Testis (tissue), 3 donors: Measurements from ENCODE around the gene EXOC8. TPM values are rescaled to one million over a fixed set of nuclear protein-coding genes. Genes with fewer than 3 reads are reported as not detected.
A peak's percentile ranks its signal among the peaks of the same experiment; 100 is the strongest.

ENCODE experiments used
- DNase-seq: peaks from one replicate; pipeline ENCODE4 v3.0.0-alpha.2; 2019
- H3K27ac ChIP-seq, 2 donors: fragments of 200-600 bp; sonication (generic); one replicate each; pipeline ENCODE4 v1.5.1; 2019
- H3K27me3 ChIP-seq: fragments of 200-600 bp; sonication (generic); one replicate; pipeline ENCODE4 v1.5.1; 2019
- H3K36me3 ChIP-seq: fragments of 200-600 bp; sonication (generic); one replicate; pipeline ENCODE4 v1.5.1; 2017; ENCODE audit warnings: low read depth; ENCODE audit errors: missing control alignments
- H3K4me1 ChIP-seq: fragments of 200-600 bp; sonication (generic); one replicate; pipeline ENCODE4 v1.5.1; 2019
- H3K4me3 ChIP-seq, 2 donors: fragments of 200-600 bp; sonication (generic); one replicate each; pipeline ENCODE4 v1.5.1; 2017 to 2019
- H3K9me3 ChIP-seq: fragments of 200-600 bp; sonication (generic); one replicate; pipeline ENCODE4 v1.5.1; 2017
- POLR2A ChIP-seq: fragments of 450-650 bp; IDR thresholded peaks from one replicate; pipeline ENCODE4 v1.6.1; 2017; ENCODE audit warnings: antibody characterized with exemption, mild to moderate bottlenecking, moderate library complexity
- WGBS, 2 donors: methylation state at CpG; one replicate each; pipeline ENCODE4 v1.1.5; 2018; 5-methylcytosine and 5-hydroxymethylcytosine counted together
- intact Hi-C: fragments of 100-400 bp; cut with DNase I; formaldehyde crosslinking; loops from one replicate; pipeline ENCODE4 v1.15.1; 2023; ENCODE audit warnings: low total_unique reads
- polyA plus RNA-seq: library from polyadenylated mRNA; stranded (reverse); fragments of 350-450 nt; fragmentation: Illumina TruSeq; extraction: RNeasy Lipid Tissue Mini Kit (QIAGEN cat#74804); gene quantifications from one replicate; pipeline ENCODE4 v1.2.3, GENCODE V29; 2014; ENCODE audit warnings: low read depth, low replicate concordance; ENCODE audit not compliant: insufficient read depth
- total RNA-seq, 2 donors: library from RNA; depleted of rRNA; stranded (reverse); fragments of >200 nt; gene quantifications; one replicate each; pipeline ENCODE4 v1.2.3, GENCODE V29; 2016
- TF ChIP-seq, protein P1 (sequence below), 3 experiments: fragments of 450-650 bp in 2 of 3; fragments of 200-600 bp in 1 of 3; sonication (generic) in 1 of 3; IDR thresholded peaks; one replicate each; pipeline ENCODE4 v1.5.1; 2016 to 2019; ENCODE audit warnings: antibody characterized with exemption in 3 of 3, mild to moderate bottlenecking in 2 of 3, moderate library complexity in 1 of 3

The EXOC8 gene
- total and polyA plus RNA-seq, 3 donors from 2014 or later: 9.3 to 14.7 (median 13.9) TPM

DNA sequence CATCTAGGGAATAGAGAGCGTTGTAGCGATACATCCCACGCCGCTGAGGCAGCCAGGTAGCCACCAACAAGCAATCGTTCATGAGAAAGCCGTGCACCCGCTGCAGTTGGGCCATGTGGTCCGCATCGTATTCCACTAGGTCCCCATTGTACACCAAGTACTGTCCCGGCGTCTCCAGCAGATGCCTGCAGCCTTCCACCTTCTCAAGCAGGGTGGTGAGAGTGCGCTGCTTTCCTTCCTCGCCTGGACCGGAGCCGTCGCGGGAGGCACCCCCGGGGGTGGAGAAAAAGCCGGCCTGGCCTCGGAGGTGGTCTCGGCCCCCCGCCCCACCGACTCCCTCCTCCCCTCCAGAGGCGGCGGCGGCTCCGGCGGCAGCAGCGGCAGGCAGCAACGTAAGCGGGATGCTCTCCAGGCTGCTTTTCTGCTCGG lies 595 bp downstream of the EXOC8 start:
- Histone ChIP-seq H3K9me3 (no peaks in the 10 kb centered on the region), H3K4me1 (peaks cover 35% of the 10 kb centered on the region), H3K4me3 (peak overlapping the region; percentile 83 to 98), H3K27ac (peak overlapping the region; percentile 50 to 90), H3K36me3 (no peaks in the 10 kb centered on the region), H3K27me3 (no peaks in the 10 kb centered on the region)
- no peak for DNase-seq
- 0 to 1% methylated on average over 9 to 30 of the region's 32 CpGs for WGBS, 2 donors
- intact Hi-C loops: no loop called here
- no peak for TF ChIP-seq POLR2A
- TF ChIP-seq, protein P1, sequence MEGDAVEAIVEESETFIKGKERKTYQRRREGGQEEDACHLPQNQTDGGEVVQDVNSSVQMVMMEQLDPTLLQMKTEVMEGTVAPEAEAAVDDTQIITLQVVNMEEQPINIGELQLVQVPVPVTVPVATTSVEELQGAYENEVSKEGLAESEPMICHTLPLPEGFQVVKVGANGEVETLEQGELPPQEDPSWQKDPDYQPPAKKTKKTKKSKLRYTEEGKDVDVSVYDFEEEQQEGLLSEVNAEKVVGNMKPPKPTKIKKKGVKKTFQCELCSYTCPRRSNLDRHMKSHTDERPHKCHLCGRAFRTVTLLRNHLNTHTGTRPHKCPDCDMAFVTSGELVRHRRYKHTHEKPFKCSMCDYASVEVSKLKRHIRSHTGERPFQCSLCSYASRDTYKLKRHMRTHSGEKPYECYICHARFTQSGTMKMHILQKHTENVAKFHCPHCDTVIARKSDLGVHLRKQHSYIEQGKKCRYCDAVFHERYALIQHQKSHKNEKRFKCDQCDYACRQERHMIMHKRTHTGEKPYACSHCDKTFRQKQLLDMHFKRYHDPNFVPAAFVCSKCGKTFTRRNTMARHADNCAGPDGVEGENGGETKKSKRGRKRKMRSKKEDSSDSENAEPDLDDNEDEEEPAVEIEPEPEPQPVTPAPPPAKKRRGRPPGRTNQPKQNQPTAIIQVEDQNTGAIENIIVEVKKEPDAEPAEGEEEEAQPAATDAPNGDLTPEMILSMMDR (IDR thresholded peaks at IDR 0.05): no peak

DNA sequence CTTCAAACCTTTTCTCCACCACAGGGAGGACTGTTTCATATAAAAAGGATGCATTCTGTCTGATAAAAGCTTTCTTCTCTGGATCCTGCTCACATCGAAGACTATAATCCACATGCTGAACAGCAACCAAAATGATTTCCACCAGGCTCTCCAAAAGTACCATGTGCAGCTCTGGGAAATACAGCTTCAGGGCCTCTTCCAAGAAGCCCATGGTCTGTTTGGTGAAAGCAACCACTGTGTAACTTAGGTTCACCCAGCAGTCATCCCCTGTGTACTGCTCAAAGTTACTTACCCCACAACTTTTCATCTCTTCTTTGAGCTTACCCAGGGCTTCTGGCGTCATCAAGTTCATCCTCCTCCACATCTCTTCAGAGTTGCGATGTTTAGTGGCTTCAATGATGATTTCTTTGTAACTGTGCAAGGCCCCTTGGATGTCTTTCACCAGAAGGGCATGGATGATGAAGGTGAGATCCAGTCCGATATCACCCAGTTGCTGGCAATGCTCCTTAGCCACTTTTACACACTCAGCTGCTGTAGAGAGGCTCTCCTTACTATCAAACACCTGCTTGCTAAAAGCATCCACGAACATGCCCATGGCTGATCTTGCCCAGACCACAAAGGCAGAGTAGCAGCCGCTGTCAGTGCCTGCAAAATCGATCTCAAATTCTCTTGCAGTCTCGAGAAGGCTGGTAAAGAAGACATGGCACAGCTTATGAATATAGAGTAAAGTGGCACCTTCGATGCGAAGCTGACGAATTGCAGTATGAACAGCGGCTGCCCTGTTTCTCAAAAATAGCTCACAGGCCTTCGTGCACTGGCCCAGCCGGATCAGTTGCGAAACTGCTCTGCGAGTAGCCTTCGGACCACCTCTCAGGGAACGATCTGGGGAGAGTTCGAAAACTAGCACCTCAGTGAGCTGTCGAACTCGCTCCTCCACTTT lies 1.7 kb downstream of the EXOC8 start:
- no peak for DNase-seq
- 56 to 61% methylated on average over 21 of the region's 21 CpGs for WGBS, 2 donors
- Histone ChIP-seq H3K27ac (no peak overlapping the region), H3K27me3 (no peaks in the 10 kb centered on the region), H3K36me3 (no peaks in the 10 kb centered on the region), H3K4me3 (peak overlapping the region; percentile 83 to 98), H3K4me1 (peaks cover 35% of the 10 kb centered on the region), H3K9me3 (no peaks in the 10 kb centered on the region)
- TF ChIP-seq POLR2A: no peak
- TF ChIP-seq, protein P1 (IDR thresholded peaks at IDR 0.05): no peak
- intact Hi-C loops: no loop called here

DNA sequence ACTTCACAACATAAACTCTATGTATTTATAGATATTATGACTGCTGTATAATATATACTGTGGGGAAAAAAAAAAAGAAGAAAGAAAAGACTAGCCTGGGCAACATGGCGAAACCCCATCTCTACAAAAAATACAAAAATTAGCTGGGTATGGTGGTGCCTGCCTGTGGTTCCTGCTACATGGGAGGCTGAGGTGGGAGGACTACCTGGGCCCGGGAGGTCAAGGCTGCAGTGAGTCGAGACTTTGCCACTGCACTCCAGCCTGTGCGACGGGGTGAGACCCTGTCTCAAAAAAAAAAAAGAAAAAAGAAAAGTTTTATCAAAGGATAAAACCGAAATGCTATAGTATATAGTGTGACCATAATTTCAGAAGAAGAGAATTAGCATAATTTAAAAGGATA lies 2.7 kb downstream of the EXOC8 start:
- no peaks in the 10 kb centered on the region for H3K27me3 ChIP-seq
- intact Hi-C loops: no loop called here
- H3K27ac ChIP-seq: no peak overlapping the region
- TF ChIP-seq, protein P1 (IDR thresholded peaks at IDR 0.05): no peak
- TF ChIP-seq POLR2A: no peak
- no peaks in the 10 kb centered on the region for H3K36me3 ChIP-seq
- WGBS, 2 donors: 73 to 77% methylated on average over 6 of the region's 6 CpGs
- H3K9me3 ChIP-seq: no peaks in the 10 kb centered on the region
- H3K4me1 ChIP-seq: peaks cover 35% of the 10 kb centered on the region
- no peak overlapping the region for H3K4me3 ChIP-seq
- no peak for DNase-seq

DNA sequence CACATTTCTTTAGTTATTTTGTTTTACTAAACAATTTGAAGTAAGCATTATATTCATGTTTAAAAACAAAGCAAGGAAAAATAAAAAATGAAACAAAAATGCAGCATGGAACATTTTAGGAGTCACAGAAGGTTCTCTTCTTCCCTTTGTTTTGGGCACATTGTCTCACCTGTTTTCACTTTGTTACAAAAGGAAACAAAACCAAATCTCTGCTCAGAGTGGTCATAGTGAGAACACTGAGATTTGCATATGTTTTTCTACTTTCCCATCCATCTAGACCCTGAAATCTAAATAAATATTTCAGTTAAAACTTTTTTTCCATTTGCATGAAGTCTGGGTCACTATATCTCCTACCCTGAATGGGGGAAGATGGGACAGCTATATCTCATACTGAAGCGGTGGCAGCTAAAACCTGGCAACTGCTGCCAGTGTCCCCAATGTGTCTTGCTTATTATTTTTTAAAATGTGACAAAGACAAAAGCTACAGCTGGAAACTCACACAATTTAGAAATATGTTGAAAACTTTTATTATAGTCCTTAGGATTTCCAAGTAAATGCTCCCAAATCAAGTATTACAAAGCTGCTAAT lies 3.5 kb downstream of the EXOC8 start:
- no peak overlapping the region for H3K4me3 ChIP-seq
- no peaks in the 10 kb centered on the region for H3K27me3 ChIP-seq
- DNase-seq: no peak
- intact Hi-C loops: no loop called here
- no peak overlapping the region for H3K27ac ChIP-seq
- WGBS, 2 donors: 67 to 77% methylated on average over 1 of the region's 1 CpG
- no peaks in the 10 kb centered on the region for H3K36me3 ChIP-seq
- no peaks in the 10 kb centered on the region for H3K9me3 ChIP-seq
- TF ChIP-seq, protein P1 (IDR thresholded peaks at IDR 0.05): no peak
- no peak for TF ChIP-seq POLR2A
- H3K4me1 ChIP-seq: peaks cover 31% of the 10 kb centered on the region
